HS-5 (cell line): Measurements from ENCODE around the gene PRKAR1B.

Experiments used
- DNase-seq: peaks from one replicate; pipeline ENCODE4 v3.0.0-alpha.2; 2012; ENCODE audit warnings: low read depth

Gene PRKAR1B

DNA sequence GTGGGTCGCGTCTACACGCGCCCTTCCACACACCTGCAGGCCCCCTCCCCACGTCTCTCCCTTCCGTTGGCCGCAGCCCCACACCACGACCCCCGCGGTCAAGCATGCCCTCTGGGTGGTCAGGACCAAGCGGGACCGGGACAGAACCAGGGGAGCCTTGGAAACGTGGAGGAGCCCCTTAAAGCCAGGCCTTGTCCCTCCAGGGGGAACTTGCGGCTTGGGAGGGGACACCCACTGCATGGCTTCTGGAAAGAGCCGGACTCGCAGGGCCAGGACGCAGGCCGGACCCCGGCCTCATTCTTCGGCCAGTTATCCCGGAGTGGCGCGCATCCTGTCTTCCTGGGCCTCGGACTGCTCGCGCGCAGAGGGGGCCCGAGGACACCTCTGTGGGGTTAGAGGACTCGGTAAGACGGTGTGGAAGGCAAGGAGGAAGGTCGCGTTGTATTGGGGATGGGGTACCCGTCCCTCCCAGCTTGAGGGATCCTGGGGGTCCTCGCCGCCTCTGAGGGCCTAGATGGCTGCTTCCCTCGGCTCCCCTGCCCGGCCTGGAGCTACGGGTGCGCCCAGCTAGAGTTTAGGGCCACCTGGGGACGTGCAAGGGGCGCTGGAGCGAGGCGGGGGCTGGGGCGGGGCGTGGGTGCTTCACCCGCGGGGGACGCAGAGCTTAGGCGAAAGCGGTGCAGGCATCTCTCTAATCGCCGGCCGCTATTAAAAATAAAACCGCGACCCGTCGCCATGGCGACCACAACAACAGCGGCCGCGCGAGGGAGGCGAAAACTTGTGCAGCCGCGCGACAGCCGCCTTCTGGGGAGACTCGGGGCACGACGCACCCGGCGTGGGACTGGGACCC lies 205.6 kb downstream of the PRKAR1B start:
- DNase-seq, result no peak

DNA sequence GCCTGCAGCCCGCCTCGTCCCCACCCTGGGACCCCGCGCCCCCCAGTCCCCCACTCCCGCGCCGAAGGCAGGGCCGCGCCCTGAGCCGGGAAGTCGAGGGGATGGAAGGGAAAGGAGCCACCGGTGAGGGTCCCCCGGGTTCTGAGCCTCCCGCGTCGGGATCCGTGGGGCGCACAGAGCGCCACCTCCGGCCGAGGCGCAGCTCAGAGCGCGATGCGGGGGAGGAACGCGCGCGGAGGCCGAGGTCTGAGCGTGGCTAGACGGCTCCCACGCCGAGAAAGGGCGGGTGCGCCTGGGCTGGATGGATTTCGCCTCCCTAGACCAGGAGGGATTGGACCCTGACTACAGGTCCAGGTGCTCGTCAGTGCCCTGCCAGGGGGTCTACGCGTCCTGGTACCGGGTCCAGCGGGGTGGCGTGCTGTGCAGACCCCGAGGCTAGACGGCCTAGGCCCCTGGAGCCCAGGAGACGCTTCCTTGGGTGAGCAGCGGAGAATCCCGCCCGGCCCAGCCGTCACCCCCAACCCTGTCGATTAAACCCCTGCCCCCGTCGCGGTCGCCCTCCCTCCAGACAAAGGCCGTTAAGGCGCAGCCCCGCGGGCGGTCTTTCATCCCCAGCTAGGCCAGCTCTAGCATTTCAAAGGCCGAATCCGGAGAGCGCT lies 206.4 kb downstream of the PRKAR1B start:
- no peak for DNase-seq

DNA sequence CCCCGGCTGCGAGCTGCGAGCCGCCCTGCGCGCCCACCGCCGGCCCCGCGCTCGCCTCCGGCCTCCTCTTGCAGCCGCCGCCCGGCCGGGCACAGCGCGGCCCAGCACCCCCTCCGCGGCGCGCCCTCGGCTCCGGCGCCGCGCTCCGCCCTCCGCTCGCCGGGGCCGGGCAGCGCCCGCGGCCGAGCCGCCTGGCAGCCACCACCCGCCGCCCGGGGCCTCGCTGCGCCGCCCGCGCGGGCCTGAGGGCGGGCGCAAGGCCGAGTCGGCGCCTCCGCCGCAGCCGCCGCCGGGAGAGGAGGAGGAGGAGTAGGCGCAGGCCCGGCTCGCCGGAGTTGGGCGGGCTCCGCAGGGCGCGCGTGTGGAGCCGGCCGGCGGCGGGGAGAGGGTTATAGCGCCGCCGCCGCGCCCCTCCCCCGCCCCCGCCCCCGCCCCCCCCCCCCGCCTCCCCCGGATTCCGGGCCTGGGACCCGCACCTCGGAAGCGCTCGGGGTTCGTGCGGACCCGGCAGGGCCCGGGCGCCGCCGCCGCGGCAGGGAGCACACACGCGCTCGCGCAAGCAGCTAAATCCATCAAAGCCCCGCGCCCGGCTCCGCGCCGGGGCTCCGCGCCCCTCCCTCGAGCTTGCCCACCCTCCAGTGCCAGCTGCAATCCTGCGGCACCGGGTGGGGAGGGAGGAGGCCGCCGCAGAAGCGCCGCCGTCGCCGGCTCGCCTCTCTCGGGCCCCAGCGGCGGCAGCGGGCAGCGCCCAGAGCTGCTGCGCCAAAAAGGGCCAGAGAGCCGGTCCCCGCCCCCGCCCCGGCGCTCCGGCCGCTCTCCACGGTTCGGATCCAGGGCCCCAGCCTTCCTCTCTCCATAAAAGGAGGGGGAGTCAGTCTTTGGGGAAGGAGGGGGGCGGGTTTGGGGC lies 207.3 kb downstream of the PRKAR1B start, which contains the start of gene PDGFA:
Gene PDGFA (minus strand): TSS at position 363 of the 907 bp plus-strand sequence. CDS start 845 bp downstream, outside the sequence.
- no peak for DNase-seq

DNA sequence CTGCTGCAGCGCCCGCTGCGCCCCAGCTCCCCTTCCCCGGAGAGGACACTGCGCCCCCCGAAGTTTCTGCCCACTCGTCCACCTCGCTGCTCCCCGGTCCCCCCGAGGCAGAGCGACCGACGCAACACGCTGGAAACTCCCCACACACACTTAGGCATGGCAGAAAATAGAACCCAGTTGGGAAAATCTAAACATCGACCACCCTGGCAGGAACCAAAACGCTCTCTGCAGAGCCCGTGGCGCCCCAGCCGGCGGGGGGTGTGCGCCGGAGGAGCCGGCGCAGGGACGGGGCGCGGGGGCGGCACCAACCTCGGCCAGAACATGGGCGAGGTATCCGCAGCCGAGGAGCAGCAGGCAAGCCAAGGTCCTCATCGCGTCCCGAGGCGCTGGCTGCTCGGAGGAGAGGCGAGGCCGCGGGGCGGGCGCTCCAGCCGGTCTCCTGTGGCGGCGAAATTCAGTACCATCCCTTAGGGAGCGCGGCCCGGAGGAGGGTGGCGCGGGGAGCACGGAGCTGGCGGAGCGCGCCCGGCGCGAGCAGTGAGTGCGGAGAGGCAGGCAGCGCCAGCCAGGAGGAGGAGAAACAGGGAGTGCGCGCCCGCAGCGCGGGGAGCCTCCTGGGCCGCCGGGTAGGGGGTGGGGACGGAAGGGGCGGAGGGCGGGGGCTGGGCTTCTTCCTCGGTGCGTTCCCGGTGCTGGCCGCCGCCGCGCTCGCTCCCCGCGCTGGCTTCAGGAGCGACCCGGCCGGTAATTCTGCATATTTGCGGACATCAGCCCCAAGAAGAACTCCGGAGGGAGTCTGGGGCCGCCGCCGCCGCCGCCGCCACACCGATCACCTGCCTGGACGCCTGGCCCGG lies 208.2 kb downstream of the PRKAR1B start:
- no peak for DNase-seq

DNA sequence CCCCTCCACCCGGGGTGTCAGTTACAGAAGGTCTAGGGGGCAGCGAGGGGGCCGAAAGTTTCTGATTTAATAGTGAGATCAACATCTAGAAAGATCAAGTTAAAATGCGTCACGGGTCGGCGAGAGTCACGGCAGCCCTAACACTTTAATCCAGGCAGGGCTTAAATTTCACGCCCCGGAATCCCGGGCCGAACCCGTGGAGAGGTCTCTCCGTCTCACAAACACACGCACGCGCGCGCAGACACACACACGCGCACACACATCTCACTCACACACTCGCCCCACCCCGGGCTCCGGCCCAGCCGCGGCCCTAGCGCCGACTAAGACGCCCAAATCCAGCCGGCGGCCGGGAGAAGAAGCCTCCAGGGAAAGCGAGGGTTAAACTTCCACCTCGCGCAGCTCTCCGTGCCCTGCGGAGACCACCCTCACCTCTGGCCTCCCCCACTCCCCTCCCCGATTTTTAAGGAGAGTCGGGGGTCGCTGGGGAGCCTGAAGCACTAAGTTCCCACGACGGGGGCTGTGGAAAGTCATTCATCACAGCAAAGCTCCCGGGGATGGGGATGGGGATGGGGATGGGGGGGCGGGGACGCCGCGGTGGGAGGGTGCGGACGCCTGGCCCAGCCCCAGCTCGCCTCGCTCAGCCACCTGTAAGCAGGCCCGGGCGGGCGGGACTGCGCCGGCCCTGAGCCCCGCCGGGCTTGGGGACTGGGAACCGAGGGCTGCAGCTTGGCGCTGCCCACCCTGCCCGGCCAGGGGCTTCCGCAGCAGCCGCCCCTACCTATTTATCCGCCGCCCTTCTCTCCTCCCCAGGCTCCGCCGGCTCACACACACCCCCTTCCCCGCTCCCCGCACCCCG lies 209.1 kb downstream of the PRKAR1B start:
- no peak for DNase-seq

DNA sequence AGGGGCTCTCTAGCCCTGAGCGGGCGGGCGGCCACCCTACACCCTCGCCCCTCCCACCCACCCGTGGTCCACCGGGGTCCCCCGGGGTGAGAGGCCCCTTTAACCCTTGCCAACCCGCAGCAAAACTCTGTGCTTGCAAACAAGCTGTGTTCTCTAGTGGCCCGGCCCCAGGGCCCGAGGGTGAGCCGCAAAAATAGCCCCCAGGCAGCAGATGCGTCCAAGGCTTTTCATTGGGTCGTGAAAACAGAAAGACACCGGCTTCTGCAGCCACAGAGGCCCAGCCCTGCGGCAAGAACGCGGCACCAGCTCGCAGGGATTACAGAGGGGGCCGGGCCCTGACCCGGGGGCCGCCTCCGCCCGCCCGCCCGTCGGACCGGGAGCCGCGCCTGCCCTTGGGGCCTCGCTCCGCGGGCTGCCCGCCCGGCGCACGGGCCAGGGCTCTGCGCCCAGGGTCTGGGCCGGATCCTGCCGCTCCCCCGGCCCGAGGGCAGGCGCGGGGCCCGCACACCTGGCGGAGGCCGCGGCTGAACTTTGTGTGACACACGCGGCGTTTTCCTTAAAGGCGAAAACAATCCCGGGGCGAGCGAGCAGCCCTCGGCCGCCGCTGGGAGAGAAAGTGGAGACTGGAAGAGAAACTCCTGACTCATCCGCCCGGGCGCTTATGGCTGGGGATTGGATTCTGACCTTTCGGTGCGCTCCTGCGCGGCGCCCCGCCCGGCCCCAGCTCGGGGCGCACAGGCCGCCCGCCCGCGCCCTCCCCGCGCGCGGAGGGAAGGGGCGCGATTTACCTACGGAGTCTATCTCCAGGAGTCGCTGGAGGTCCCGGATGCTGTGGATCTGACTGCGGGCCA lies 210.2 kb downstream of the PRKAR1B start:
- DNase-seq, result no peak

DNA sequence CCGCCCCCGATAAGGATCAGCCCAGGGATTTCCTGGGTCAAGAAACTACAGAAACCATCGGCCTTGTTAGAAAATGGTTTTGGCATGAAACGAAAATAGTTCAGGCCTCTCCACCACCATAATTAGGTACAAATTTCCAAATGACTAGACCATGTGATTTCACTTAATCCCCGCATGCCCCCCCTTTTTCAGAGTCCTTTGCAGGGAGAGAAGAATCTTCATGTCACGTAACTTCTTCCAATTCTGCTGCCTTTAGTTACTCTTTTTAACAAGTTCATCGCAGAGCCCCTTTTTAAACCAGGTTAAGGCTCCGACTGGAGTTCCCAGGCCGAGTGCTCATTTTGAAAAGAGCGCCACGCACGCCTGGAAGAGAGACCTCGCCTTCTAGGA lies 210.9 kb downstream of the PRKAR1B start:
- DNase-seq, result no peak

DNA sequence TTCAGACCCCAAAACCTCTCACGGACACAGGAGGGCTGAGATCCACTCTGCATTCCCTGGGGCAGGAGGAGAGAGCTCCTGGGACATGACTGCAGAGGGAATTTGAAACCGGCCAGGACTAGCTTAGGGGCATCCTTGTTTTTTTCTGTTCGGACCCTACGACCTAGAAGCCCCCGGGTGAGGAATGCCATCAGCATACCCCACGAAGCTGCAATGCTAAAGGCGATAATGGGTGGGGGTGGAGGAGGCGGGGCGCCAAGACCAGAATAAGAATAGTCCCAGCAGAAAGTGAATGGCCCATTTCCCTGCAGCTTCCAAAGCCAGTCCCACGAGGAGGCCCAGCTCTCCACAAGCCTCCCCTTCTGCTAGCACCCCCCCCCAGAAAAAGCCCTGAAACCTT lies 211.5 kb downstream of the PRKAR1B start:
- DNase-seq, result no peak

DNA sequence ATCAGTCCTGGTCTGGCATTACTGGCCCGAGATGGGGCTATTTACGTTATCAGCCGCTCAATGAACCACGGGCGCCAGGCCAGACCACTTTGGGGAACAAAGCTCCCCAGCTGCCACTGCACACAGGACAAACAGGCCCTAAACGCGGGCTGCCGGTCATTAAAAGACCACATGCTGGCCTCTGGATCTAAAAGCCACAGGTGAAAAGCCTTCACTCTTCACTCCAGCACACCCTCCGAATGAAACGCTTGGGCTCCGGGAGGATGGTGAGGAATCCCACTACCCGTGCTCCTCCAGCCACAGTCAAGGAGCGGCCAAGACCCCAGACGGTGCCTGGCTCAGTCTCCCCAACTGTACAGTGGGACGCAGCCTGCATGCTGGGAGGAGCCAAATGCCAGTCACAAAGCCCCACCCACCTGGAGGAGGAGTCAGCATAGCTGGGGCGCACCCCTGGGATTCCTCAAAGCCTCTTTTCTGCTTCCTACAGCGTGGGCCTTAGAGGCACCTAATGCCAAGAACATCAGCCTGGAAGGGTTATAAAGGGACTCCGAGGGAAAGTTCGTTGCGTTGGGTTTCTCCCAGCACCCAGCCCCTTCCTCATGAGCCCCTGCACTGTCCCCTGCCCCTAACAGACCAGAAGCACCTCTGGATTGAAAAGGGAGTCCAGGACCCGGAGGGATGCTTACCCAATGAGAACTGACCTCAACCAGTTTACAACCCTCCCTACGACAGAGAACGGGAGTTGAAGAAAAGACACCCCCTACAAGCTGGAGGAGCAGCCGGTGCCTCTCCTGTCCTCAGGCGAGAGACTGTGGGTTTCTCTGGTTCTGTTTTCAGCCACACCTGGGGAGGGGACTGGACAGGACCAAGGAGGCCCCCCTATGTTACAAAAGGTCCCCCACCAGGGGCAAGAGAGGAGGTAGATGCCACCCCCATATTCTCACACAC lies 212.2 kb downstream of the PRKAR1B start:
- DNase-seq, result no peak

DNA sequence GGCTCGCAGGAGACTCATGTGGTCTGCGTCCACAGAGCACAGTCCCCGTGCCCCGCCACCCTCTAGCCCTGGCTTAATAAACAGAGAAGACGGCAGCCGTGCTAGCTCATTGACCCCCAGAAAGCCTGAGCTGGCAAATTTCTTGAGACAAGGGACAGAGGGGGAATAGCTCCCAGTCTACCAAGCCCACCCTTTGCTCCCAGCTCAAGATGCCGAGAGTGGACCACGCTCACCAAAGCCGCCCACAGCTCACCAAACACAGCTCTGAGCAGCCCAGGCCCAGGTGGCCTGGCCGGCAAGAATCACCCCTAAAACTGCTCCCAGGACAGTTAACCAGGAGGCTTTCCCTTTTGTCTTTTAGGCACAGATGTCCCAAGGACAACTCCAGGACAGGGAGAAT lies 212.8 kb downstream of the PRKAR1B start:
- DNase-seq, result no peak

DNA sequence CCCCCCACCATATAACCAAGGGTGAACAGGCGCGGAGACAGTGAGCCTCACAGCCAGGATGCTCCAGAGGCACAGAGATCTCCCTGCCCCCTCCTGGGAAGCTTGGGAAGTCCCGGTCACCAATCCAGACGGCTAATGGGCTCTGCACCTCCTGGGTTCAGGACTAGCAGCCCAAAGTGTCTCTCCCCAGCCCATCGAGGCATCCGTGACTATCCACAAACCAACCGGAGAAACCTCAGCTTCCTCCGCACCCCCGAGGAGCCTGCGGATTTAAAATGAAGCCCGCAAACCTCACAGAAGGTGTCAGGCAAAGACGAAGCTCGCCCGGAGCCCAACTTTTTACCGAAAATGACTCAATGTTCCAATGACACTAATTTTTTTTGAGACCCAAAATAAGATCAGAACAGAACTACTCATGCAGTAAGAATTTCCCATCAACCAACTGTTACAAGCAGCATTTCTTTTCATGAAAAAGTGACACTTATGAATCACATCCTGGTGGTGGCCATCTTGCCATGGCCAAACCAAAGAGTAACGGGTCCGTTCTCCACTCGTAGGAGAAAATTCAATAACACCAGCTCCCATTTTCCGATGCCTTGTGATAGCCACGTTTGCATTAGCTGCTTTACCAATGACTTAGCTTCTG lies 213.4 kb downstream of the PRKAR1B start:
- no peak for DNase-seq

DNA sequence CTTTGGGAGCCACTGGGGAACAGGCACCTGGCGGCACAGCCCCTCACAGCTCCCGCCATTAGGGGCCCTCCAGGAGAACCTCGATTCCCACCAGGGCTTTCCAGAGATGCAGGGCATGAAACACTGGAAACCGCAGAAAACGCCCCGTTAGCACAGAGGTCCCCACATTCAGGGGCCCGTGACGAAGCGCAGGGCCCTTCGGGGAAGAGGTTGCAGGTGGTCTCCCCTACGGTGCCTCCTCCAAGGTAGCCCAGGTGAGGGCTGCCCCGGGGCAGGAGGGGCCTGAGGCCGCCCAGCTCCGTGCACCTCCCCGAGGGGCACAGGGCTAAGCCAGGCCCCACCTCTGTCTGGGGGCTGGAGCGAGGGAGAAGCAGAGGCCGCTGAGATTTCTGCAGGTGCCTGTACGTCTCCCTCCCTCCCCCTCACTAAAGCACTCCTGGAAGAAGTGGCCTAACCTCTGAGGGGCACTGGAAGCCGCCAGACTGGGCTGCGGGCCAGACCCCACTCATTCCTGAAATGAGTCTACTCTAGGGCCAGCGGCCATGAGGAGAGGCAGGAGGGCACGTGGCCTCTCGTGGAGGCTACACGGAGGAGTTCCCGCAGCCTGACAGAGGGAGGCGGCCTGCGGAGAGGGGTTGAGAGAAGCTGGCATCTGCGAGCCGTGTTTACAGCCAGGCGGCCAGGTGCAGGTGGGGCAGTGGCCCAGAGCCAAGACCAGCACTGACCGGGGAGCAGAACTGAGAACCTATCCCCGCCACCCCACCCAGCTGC lies 214.4 kb downstream of the PRKAR1B start:
- DNase-seq, result no peak

DNA sequence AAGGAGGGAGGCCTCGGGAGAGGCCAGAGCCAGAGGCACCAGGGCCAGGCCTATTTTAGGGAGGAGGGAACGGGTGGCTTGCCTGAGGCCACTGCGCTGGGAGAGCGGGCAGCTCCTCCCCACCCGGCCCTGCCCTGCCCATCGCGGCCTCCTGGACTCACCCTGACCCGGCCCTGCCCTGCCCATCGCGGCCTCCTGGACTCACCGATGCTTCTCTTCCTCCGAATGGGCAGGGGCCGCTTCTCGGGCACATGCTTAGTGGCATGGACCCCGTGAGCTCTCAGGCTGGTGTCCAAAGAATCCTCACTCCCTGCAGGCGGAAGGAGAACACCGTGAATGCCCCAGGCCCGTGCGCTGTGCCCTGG lies 215.0 kb downstream of the PRKAR1B start:
- DNase-seq, result no peak

DNA sequence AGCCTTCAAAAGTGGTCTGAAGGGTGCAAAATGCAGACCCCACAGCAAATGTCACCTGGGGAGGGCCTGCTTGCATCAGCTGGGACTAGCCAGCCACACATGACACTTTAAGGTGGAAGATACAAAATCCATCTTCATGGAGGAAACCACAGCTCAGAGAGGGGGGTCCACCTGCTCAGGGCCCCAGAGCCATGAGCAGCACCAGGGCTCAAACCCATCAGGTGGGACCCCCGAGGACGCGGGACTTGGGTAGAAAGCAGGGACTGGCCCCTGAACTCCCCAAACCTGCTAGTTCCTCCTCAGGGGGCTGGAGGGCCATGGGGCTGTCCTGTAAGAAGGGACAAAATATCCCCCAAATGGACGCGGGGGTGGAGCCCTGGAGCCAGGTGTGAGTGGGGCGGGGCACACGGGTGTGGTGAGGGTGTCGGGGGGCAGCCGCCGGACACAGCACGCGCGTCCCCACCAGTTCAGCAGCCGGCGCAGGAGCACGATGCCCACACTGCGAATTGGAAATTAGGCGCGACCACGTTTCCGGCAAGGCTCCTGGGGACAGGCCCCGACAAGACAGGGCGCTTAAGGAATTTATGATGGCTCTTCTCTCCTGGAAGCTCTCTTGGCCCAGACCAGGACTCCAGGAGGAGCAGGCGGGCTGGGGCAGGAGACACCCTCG lies 215.5 kb downstream of the PRKAR1B start:
- DNase-seq, result no peak

DNA sequence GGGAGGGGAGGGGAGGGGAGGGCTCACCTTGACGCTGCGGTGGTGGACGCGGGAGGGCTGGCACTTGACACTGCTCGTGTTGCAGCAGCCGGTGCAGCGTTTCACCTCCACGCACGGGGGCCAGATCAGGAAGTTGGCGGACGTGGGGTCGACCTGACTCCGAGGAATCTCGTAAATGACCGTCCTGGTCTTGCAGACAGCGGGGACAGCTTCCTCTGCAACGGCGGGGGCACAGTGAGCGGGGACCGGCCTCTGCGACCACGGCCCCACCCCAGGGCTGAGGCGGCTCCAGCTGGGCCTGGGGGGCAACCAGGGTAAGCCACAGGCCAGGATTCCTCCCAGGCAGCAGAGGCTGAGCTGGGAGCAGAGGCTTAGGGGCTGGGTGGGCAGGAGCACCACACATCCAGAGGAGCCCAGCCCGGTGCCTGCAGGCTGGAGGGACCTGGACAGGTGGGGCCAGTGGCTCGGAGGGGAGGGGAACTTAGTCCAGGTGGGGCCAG lies 216.2 kb downstream of the PRKAR1B start:
- no peak for DNase-seq

DNA sequence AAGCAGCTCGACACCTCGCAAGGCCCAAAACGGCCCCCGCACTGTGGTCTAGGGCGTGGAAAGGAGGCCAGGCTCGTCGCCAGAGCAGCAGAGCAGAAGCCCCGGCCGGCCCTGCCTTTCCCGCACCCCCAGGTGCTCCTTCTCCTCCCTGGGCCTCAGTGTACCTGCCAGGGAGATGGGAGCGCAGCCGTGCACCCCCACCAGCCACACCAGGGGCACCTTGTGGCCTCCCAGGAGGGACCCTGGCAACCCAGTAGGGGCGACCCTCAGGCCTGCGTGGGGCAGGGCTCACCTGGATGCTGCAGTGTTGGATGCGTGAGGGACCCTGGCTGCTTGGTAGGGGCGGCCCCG lies 217.0 kb downstream of the PRKAR1B start:
- no peak for DNase-seq
